EH (cell line): Measurements from ENCODE around the gene ASCC2.

Experiments used
- DNase-seq: peaks from one replicate; pipeline ENCODE4 v3.0.0-alpha.2; 2015; ENCODE audit warnings: low read depth

ASCC2 gene

GRCh38 chr22:29784451-29785361 lies 53.4 kb downstream of the ASCC2 start:
- DNase-seq = no peak

GRCh38 chr22:29782061-29782845 lies 55.8 kb downstream of the ASCC2 start:
- DNase-seq = peak; percentile 51

- peak; percentile 90 for DNase-seq
Observed at GRCh38 chr22:29780748-29781676, 57.1 kb downstream of the ASCC2 start.

GRCh38 chr22:29780220-29780619 lies 57.9 kb downstream of the ASCC2 start:
- DNase-seq = no peak

- DNase-seq = peak; percentile 51
Observed at GRCh38 chr22:29773233-29773632, 64.8 kb downstream of the ASCC2 start.

GRCh38 chr22:29772170-29772641 lies 65.9 kb downstream of the ASCC2 start:
- peak; percentile 74 for DNase-seq

GRCh38 chr22:29769723-29770321 lies 68.3 kb downstream of the ASCC2 start:
- DNase-seq = no peak

GRCh38 chr22:29768052-29768693 lies 69.9 kb downstream of the ASCC2 start:
- peak; percentile 47 for DNase-seq

GRCh38 chr22:29767171-29768051 lies 70.7 kb downstream of the ASCC2 start, which contains the start of gene UQCR10:
Gene UQCR10, plus strand, starts transcription at chr22:29767369. Its CDS starts 30 bp downstream, at chr22:29767399.
- DNase-seq = peak; percentile 90

GRCh38 chr22:29766632-29767170 lies 71.4 kb downstream of the ASCC2 start, which contains the start of gene ZMAT5:
Gene ZMAT5, minus strand, starts transcription at chr22:29767007. Its CDS starts 18,463 bp downstream, at chr22:29748544.
- peak; percentile 98 for DNase-seq

- DNase-seq = no peak
Observed at GRCh38 chr22:29765905-29766631, 72.0 kb downstream of the ASCC2 start.

GRCh38 chr22:29762263-29762662 lies 75.8 kb downstream of the ASCC2 start:
- DNase-seq = no peak

- DNase-seq = no peak
Observed at GRCh38 chr22:29758959-29759358, 79.1 kb downstream of the ASCC2 start.

- no peak for DNase-seq
Observed at GRCh38 chr22:29758068-29758622, 79.9 kb downstream of the ASCC2 start.

GRCh38 chr22:29757096-29757495 lies 81.0 kb downstream of the ASCC2 start:
- no peak for DNase-seq

- no peak for DNase-seq
Observed at GRCh38 chr22:29756341-29756740, 81.7 kb downstream of the ASCC2 start.

- no peak for DNase-seq
Observed at GRCh38 chr22:29755889-29756288, 82.2 kb downstream of the ASCC2 start.
